AG10803 (cell line): ENCODE measurements around the gene CXXC4.
A peak's percentile ranks its signal among the peaks of the same experiment; 100 is the strongest.

Experiments used
- DNase-seq: peaks from one replicate; pipeline ENCODE4 v3.0.0; 2010; ENCODE audit warnings: low read depth
- H3K4me3 ChIP-seq: 2 replicates; pipeline ENCODE4 v1.5.1; 2011; ENCODE audit warnings: mild to moderate bottlenecking, low read length, control low read depth
- TF ChIP-seq, protein P1 (sequence below): conservative IDR thresholded peaks from 2 replicates; pipeline ENCODE4 v1.5.1; 2011; ENCODE audit warnings: mild to moderate bottlenecking, low read length, control low read depth, inconsistent platforms

CXXC4 gene

DNA sequence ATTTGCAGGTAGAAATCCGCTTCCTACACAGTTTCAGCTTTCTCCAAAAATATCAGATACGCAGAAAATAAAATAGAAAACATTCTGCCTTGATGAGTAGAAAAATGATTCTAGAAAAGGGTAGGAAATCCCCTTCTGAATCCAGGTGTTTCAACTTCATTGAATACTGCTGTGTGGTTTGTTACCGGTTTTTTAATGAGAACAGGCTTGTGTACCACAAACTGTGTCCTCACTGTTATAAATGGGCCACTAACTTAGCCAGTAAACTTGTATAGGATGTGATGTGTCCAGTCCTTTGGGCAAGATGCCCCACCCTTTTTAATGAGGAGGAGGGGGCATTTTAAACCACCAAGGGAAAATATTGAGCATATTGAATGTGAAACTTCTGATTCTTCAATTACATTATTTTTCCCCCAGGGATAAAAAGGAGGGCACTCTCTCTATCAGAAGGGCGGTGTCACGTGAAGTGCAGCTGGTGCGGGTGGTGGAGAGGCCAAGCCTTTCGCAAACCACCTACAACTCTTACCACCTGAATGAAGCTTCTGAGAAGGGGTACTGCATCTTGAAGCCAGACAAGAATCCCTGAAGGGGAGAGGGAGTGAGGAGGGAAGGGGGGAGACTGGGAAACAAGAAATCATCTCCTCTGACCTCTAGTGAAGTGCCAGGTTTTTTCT, 4.5 kb downstream of the CXXC4 start:
- TF ChIP-seq, protein P1, sequence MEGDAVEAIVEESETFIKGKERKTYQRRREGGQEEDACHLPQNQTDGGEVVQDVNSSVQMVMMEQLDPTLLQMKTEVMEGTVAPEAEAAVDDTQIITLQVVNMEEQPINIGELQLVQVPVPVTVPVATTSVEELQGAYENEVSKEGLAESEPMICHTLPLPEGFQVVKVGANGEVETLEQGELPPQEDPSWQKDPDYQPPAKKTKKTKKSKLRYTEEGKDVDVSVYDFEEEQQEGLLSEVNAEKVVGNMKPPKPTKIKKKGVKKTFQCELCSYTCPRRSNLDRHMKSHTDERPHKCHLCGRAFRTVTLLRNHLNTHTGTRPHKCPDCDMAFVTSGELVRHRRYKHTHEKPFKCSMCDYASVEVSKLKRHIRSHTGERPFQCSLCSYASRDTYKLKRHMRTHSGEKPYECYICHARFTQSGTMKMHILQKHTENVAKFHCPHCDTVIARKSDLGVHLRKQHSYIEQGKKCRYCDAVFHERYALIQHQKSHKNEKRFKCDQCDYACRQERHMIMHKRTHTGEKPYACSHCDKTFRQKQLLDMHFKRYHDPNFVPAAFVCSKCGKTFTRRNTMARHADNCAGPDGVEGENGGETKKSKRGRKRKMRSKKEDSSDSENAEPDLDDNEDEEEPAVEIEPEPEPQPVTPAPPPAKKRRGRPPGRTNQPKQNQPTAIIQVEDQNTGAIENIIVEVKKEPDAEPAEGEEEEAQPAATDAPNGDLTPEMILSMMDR, result no peak
- DNase-seq, result no peak
- H3K4me3 ChIP-seq, result peak overlapping the region; percentile 56; the same call in 1 of the 2 replicates

DNA sequence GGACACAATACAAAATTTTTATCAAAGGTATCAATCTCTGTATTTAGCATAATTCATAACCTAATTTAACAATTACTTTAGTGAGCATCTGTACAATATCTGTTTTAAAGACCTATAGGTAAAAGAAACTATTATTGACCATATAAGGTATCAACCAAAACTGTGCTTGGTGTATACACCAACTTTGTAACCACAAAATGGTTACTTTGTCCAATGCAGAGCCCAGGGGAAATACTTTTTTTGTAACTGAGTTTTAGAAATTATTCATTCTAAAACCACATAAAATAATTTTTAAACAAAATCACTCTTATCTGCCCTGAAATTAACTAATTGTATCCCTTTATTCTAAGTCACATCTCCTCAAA, 5.0 kb downstream of the CXXC4 start:
- TF ChIP-seq, protein P1, result no peak
- no peak overlapping the region for H3K4me3 ChIP-seq

GRCh38 chr4:104488151-104488550, 6.5 kb downstream of the CXXC4 start:
- H3K4me3 ChIP-seq, result no peak overlapping the region
- no peak for DNase-seq
- TF ChIP-seq, protein P1, result no peak

More for the DNA sequence above, 5.0 kb downstream of the CXXC4 start:
- DNase-seq, result no peak

DNA sequence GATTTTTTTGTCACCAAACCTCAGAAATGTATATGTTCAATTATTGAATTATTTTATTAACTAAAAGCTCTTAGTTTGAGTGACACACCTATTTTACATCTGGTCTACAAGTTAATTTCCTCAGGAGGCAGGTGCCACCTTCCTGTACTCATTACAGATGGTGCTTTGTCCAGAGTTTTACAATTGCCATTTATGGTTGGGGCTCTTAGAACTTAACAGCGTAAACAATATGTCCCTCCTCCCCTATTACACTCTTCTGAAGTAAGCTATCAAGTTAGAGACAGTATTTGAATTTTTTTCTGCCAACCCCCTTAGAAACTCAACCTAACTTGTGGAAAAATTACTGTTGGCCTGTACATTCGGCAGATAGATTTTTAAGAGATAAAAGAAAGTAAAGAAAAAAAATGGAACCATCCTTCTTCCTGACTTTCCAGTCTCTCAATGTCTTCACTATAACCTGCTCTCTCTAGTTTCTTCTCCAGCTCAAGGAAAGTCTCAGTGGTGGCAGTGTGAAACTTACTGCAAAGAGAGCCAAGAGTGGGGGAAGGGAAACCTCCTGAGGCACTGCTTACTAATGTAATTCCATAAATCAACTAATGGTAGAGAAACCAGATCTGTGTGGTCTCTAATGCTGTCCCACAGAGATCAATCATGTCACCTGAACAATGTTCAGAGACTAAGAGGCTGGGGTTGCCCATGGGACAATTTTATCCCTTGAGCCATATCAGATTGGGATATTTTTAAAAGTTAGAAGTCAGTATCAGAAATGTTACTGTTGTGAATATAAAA, 7.8 kb downstream of the CXXC4 start:
- H3K4me3 ChIP-seq, result no peak overlapping the region
- no peak for DNase-seq
- TF ChIP-seq, protein P1, result no peak

- TF ChIP-seq, protein P1, result no peak
- DNase-seq, result no peak
- H3K4me3 ChIP-seq, result no peak overlapping the region
Observed at GRCh38 chr4:104475652-104476051, 19.0 kb downstream of the CXXC4 start.

DNA sequence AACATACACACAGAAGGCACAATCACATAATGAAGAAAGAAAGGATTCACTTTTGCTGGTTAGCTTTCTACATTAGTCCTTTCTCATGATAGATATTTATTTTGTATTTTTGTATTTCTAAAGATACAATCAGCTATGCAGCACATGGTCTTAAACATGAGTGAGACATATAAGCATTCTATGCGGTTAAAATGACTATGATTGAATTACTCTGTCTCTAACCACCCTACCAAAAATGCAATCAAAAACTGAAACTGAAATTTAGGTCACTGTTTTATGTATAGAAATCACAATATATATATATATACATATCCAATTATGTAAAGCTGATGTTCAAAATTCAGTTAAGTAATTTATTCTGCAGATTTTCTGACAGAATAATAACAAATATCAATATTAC, 21.9 kb downstream of the CXXC4 start:
- TF ChIP-seq, protein P1, result no peak
- H3K4me3 ChIP-seq, result no peak overlapping the region
- DNase-seq, result no peak

GRCh38 chr4:104470770-104471169, 23.9 kb downstream of the CXXC4 start:
- DNase-seq, result no peak
- TF ChIP-seq, protein P1, result no peak

More at GRCh38 chr4:104470770-104471169, 23.9 kb downstream of the CXXC4 start:
- no peak overlapping the region for H3K4me3 ChIP-seq
